ENCODE measurements around the gene PPP1R10. TPM values are rescaled to one million over a fixed set of nuclear protein-coding genes. Genes with fewer than 3 reads are reported as not detected.

The PPP1R10 gene
- total RNA-seq, 1 donor from 2014 or later = 138 TPM

- DNase-seq (ENCODE audit: low read depth, low spot score) = no peak
- H3K4me1 Mint-ChIP-seq = no peaks in the 10 kb centered on the region
- H3K36me3 Mint-ChIP-seq (ENCODE audit: low read depth) = peaks cover 15% of the 10 kb centered on the region
- H3K27ac Mint-ChIP-seq (ENCODE audit: unreplicated experiment) = no peak overlapping the region
- no peaks in the 10 kb centered on the region for H3K27me3 Mint-ChIP-seq (ENCODE audit: low read depth)
- no peak overlapping the region for H3K4me3 Mint-ChIP-seq
- no peak for TF ChIP-seq CTCF (conservative IDR thresholded peaks at IDR 0.05)
- no peaks in the 10 kb centered on the region for H3K9me3 Mint-ChIP-seq
These were observed 38.7 kb upstream of the PPP1R10 start for GRCh38 chr6:30655743-30656094.

- Mint-ChIP-seq H3K4me3 (peak overlapping the region; percentile 27), H3K9me3 (no peaks in the 10 kb centered on the region), H3K27me3 (ENCODE audit: low read depth) (no peaks in the 10 kb centered on the region), H3K4me1 (no peaks in the 10 kb centered on the region), H3K27ac (ENCODE audit: unreplicated experiment) (no peak overlapping the region), H3K36me3 (ENCODE audit: low read depth) (peaks cover 14% of the 10 kb centered on the region)
- DNase-seq (ENCODE audit: low read depth, low spot score) = no peak
- no peak for TF ChIP-seq CTCF (conservative IDR thresholded peaks at IDR 0.05)
These were observed 38.0 kb upstream of the PPP1R10 start for GRCh38 chr6:30654798-30655742.

GRCh38 chr6:30651143-30651542 is 34.1 kb upstream of the PPP1R10 start:
- Mint-ChIP-seq H3K27me3 (ENCODE audit: low read depth) (no peaks in the 10 kb centered on the region), H3K27ac (ENCODE audit: unreplicated experiment) (no peak overlapping the region), H3K4me1 (peaks cover 14% of the 10 kb centered on the region), H3K36me3 (ENCODE audit: low read depth) (peaks cover 9% of the 10 kb centered on the region), H3K4me3 (peak overlapping the region; percentile 83), H3K9me3 (no peaks in the 10 kb centered on the region)
- DNase-seq (ENCODE audit: low read depth, low spot score) = no peak
- no peak for TF ChIP-seq CTCF (conservative IDR thresholded peaks at IDR 0.05)

- Mint-ChIP-seq H3K4me1 (peaks cover 21% of the 10 kb centered on the region), H3K36me3 (ENCODE audit: low read depth) (peaks cover 5% of the 10 kb centered on the region), H3K27me3 (ENCODE audit: low read depth) (no peaks in the 10 kb centered on the region), H3K4me3 (peak overlapping the region; percentile 94), H3K9me3 (no peaks in the 10 kb centered on the region), H3K27ac (ENCODE audit: unreplicated experiment) (peak overlapping the region; percentile 87)
- TF ChIP-seq CTCF (conservative IDR thresholded peaks at IDR 0.05) = no peak
- peak; percentile 67 for DNase-seq (ENCODE audit: low read depth, low spot score)
These were observed 30.4 kb upstream of the PPP1R10 start for GRCh38 chr6:30647242-30648116.

GRCh38 chr6:30646450-30647241 is 29.6 kb upstream of the PPP1R10 start, which contains the start of gene C6orf136:
TSS of gene C6orf136 (plus strand) at chr6:30647133. CDS start at chr6:30647232, 99 bp downstream.
- Mint-ChIP-seq H3K27me3 (ENCODE audit: low read depth) (no peaks in the 10 kb centered on the region), H3K4me1 (peaks cover 21% of the 10 kb centered on the region), H3K4me3 (peak within 1 kb of the TSS; percentile 94), H3K27ac (ENCODE audit: unreplicated experiment) (peak within 1 kb of the TSS; percentile 87), H3K36me3 (ENCODE audit: low read depth) (peaks cover 2% of the 10 kb centered on the region), H3K9me3 (no peaks in the 10 kb centered on the region)
- DNase-seq (ENCODE audit: low read depth, low spot score) = peak; percentile 79
- no peak for TF ChIP-seq CTCF (conservative IDR thresholded peaks at IDR 0.05)
